Brain microvascular endothelial cell (primary cell): ENCODE results near the gene FAM174A.

Experiments
- DNase-seq: peaks from one replicate; pipeline ENCODE4 v3.0.0-alpha.2; 2020
- H3K27ac ChIP-seq: fragments of 250-450 bp; sonication (Bioruptor Pico); 2 replicates; pipeline ENCODE4 v1.5.1; 2020; ENCODE audit warnings: mild to moderate bottlenecking, moderate library complexity
- H3K27me3 ChIP-seq: fragments of 250-450 bp; sonication (Bioruptor Pico); replicated peaks from 2 replicates; pipeline ENCODE4 v1.5.1; 2020; ENCODE audit warnings: mild to moderate bottlenecking
- H3K36me3 ChIP-seq: fragments of 250-450 bp; sonication (Bioruptor Pico); replicated peaks from 2 replicates; pipeline ENCODE4 v1.5.1; 2020; ENCODE audit warnings: mild to moderate bottlenecking
- H3K4me3 ChIP-seq: 2 replicates; pipeline ENCODE4 v1.5.1; 2011; ENCODE audit warnings: low read depth, mild to moderate bottlenecking, control low read depth, low read length, moderate library complexity
- in situ Hi-C: cut with HindIII; loops from 2 replicates; pipeline ENCODE4 v1.10.0; 2017; ENCODE audit warnings: low sequenced_read_pairs, low pct_ligation_motif_present
- TF ChIP-seq, protein P1 (sequence below): IDR thresholded peaks from 2 replicates; pipeline ENCODE4 v1.5.1; 2011; ENCODE audit warnings: low read depth, mild to moderate bottlenecking, moderate library complexity, low read length, control low read depth, inconsistent platforms; ENCODE audit errors: missing control alignments

FAM174A gene

GRCh38 chr5:100576217-100576751, 41.1 kb downstream of the FAM174A start:
- H3K4me3 ChIP-seq = no peak overlapping the region
- in situ Hi-C loops = no loop called here
- TF ChIP-seq, protein P1, sequence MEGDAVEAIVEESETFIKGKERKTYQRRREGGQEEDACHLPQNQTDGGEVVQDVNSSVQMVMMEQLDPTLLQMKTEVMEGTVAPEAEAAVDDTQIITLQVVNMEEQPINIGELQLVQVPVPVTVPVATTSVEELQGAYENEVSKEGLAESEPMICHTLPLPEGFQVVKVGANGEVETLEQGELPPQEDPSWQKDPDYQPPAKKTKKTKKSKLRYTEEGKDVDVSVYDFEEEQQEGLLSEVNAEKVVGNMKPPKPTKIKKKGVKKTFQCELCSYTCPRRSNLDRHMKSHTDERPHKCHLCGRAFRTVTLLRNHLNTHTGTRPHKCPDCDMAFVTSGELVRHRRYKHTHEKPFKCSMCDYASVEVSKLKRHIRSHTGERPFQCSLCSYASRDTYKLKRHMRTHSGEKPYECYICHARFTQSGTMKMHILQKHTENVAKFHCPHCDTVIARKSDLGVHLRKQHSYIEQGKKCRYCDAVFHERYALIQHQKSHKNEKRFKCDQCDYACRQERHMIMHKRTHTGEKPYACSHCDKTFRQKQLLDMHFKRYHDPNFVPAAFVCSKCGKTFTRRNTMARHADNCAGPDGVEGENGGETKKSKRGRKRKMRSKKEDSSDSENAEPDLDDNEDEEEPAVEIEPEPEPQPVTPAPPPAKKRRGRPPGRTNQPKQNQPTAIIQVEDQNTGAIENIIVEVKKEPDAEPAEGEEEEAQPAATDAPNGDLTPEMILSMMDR = no peak
- no peak for DNase-seq
- H3K36me3 ChIP-seq = no peaks in the 10 kb centered on the region
- no peak overlapping the region for H3K27ac ChIP-seq
- no peaks in the 10 kb centered on the region for H3K27me3 ChIP-seq

- in situ Hi-C loops = no loop called here
- TF ChIP-seq, protein P1 = no peak
Observed at GRCh38 chr5:100577506-100577905, 42.3 kb downstream of the FAM174A start.

DNA sequence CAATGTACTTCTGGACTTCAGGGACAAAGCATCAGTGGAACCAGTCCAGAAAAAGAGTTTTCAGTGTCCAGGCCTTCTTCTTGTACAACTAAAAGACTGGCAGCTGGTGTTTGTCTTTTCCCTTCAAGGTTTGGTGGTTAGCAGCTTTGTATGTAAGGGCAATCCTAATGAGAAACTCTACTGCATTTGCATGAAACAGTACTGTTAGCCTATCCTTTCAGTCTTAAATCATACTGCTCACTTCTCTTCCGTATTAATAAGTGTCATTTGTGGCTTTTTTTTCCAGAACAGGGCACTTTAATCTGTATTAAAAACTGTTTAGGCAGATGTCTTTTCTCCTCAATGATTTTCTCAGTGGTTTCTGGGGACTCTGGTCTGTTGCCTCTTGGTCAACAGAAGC, 48.9 kb downstream of the FAM174A start:
- TF ChIP-seq, protein P1 = no peak
- no peaks in the 10 kb centered on the region for H3K36me3 ChIP-seq
- no peaks in the 10 kb centered on the region for H3K27me3 ChIP-seq
- no peak overlapping the region for H3K27ac ChIP-seq
- no peak overlapping the region for H3K4me3 ChIP-seq
- in situ Hi-C loops = no loop called here
- DNase-seq = no peak

More at GRCh38 chr5:100577506-100577905, 42.3 kb downstream of the FAM174A start:
- H3K27me3 ChIP-seq = no peaks in the 10 kb centered on the region
- H3K4me3 ChIP-seq = no peak overlapping the region
- H3K27ac ChIP-seq = no peak overlapping the region
- H3K36me3 ChIP-seq = no peaks in the 10 kb centered on the region
- DNase-seq = no peak

- Histone ChIP-seq H3K27ac (no peak overlapping the region), H3K4me3 (no peak overlapping the region), H3K27me3 (no peaks in the 10 kb centered on the region), H3K36me3 (no peaks in the 10 kb centered on the region)
- TF ChIP-seq, protein P1 = no peak
- no peak for DNase-seq
- in situ Hi-C loops = no loop called here
Observed at GRCh38 chr5:100584889-100585288, 49.7 kb downstream of the FAM174A start.

GRCh38 chr5:100590867-100591266, 55.7 kb downstream of the FAM174A start:
- Histone ChIP-seq H3K27ac (no peak overlapping the region), H3K4me3 (no peak overlapping the region), H3K27me3 (no peaks in the 10 kb centered on the region), H3K36me3 (no peaks in the 10 kb centered on the region)
- DNase-seq = no peak
- TF ChIP-seq, protein P1 = no peak
- in situ Hi-C loops = no loop called here
